Measurements from ENCODE around the gene SCUBE3. TPM values are rescaled to one million over a fixed set of nuclear protein-coding genes. Genes with fewer than 3 reads are reported as not detected.

SCUBE3 gene
- total RNA-seq, 2 experiments from 2014 or later = not detected

GRCh38 chr6:35228481-35228880 lies 14.7 kb downstream of the SCUBE3 start:
- H3K4me1 ChIP-seq (ENCODE audit: insufficient read depth, low read length) = no peaks in the 10 kb centered on the region
- POLR2A ChIA-PET = no interaction called here
- H3K9me3 ChIP-seq (ENCODE audit: control insufficient read depth in 1 of 2, insufficient read depth in 1 of 2, low read length in 2 of 2) = no peaks in the 10 kb centered on the region
- H3K27ac ChIP-seq (ENCODE audit: low read depth in 1 of 2, low read length in 2 of 2) = no peak overlapping the region
- Mint-ChIP-seq H3K36me3 (ENCODE audit: low read depth) (no peaks in the 10 kb centered on the region), H3K4me1 (ENCODE audit: low read depth) (no peaks in the 10 kb centered on the region), H3K9me3 (no peaks in the 10 kb centered on the region), H3K4me3 (no peak overlapping the region), H3K27me3 (no peaks in the 10 kb centered on the region), H3K27ac (no peak overlapping the region)
- DNase-seq (no peak), ATAC-seq (ENCODE audit: poor library complexity) (no peak)
- no peaks in the 10 kb centered on the region for H3K27me3 ChIP-seq (ENCODE audit: control insufficient read depth in 1 of 2, insufficient read depth in 2 of 2, low read length in 2 of 2)
- intact Hi-C loops (cut with DNase I, micrococcal nuclease) = no loop called here
- no peaks in the 10 kb centered on the region for H3K36me3 ChIP-seq (ENCODE audit: insufficient read depth, low read length)
- CTCF ChIA-PET = interaction anchor here (4.8 kb wide), 1 partner anchor 13 kb away, joined by 18 read pairs; no protein-coding TSS in a partner anchor
- no peak for TF ChIP-seq CTCF (IDR thresholded peaks at IDR 0.05)
- H3K4me3 ChIP-seq (ENCODE audit: low read length) = no peak overlapping the region

GRCh38 chr6:35229304-35229703 lies 15.5 kb downstream of the SCUBE3 start:
- H3K36me3 ChIP-seq (ENCODE audit: insufficient read depth, low read length) = no peaks in the 10 kb centered on the region
- H3K4me3 ChIP-seq (ENCODE audit: low read length) = no peak overlapping the region
- H3K27ac Mint-ChIP-seq = no peak overlapping the region
- ATAC-seq (ENCODE audit: poor library complexity) (no peak), DNase-seq (no peak)
- H3K4me1 ChIP-seq (ENCODE audit: insufficient read depth, low read length) = no peaks in the 10 kb centered on the region
- H3K9me3 ChIP-seq (ENCODE audit: control insufficient read depth in 1 of 2, insufficient read depth in 1 of 2, low read length in 2 of 2) = no peaks in the 10 kb centered on the region
- no peaks in the 10 kb centered on the region for H3K27me3 ChIP-seq (ENCODE audit: control insufficient read depth in 1 of 2, insufficient read depth in 2 of 2, low read length in 2 of 2)
- no peak for TF ChIP-seq CTCF (IDR thresholded peaks at IDR 0.05)
- no peaks in the 10 kb centered on the region for H3K36me3 Mint-ChIP-seq (ENCODE audit: low read depth)
- H3K4me1 Mint-ChIP-seq (ENCODE audit: low read depth) = no peaks in the 10 kb centered on the region
- no peak overlapping the region for H3K27ac ChIP-seq (ENCODE audit: low read depth in 1 of 2, low read length in 2 of 2)
- no peaks in the 10 kb centered on the region for H3K27me3 Mint-ChIP-seq
- POLR2A ChIA-PET = no interaction called here
- intact Hi-C loops (cut with DNase I, micrococcal nuclease) = no loop called here
- H3K4me3 Mint-ChIP-seq = no peak overlapping the region
- CTCF ChIA-PET = interaction anchor here (4.8 kb wide), 1 partner anchor 12 kb away, joined by 18 read pairs; no protein-coding TSS in a partner anchor
- H3K9me3 Mint-ChIP-seq = no peaks in the 10 kb centered on the region

GRCh38 chr6:35230498-35230897 lies 16.7 kb downstream of the SCUBE3 start:
- Histone ChIP-seq H3K9me3 (ENCODE audit: control insufficient read depth in 1 of 2, insufficient read depth in 1 of 2, low read length in 2 of 2) (peaks cover 0 to 3% of the 10 kb centered on the region in 2 experiments), H3K4me3 (ENCODE audit: low read length) (no peak overlapping the region), H3K36me3 (ENCODE audit: insufficient read depth, low read length) (no peaks in the 10 kb centered on the region), H3K27ac (ENCODE audit: low read depth in 1 of 2, low read length in 2 of 2) (no peak overlapping the region), H3K27me3 (ENCODE audit: control insufficient read depth in 1 of 2, insufficient read depth in 2 of 2, low read length in 2 of 2) (no peaks in the 10 kb centered on the region), H3K4me1 (ENCODE audit: insufficient read depth, low read length) (no peaks in the 10 kb centered on the region)
- POLR2A ChIA-PET = no interaction called here
- ATAC-seq (ENCODE audit: poor library complexity) = no peak
- TF ChIP-seq CTCF (IDR thresholded peaks at IDR 0.05) = no peak
- H3K36me3 Mint-ChIP-seq (ENCODE audit: low read depth) = no peaks in the 10 kb centered on the region
- no peaks in the 10 kb centered on the region for H3K27me3 Mint-ChIP-seq
- CTCF ChIA-PET = interaction anchor here (4.8 kb wide), 1 partner anchor 11 kb away, joined by 18 read pairs; no protein-coding TSS in a partner anchor
- intact Hi-C loops (cut with DNase I, micrococcal nuclease) = no loop called here
- H3K4me3 Mint-ChIP-seq = no peak overlapping the region
- H3K9me3 Mint-ChIP-seq = no peaks in the 10 kb centered on the region
- H3K4me1 Mint-ChIP-seq (ENCODE audit: low read depth) = no peaks in the 10 kb centered on the region
- no peak for DNase-seq
- no peak overlapping the region for H3K27ac Mint-ChIP-seq

Data from CD4-positive, alpha-beta T cell (primary cell).